Activated CD8-positive, alpha-beta memory T cell treated with anti-CD3 and anti-CD28 coated beads, Interleukin-2, amount 50 U/mL, for 48 hours (primary cell): ENCODE measurements around the gene SDR42E2.
"Not testable (repeated sequence)": the region's sequence is repeated elsewhere in the genome, so short reads cannot be mapped to it uniquely, and the experiment has no call there.

Experiments used
- DNase-seq: peaks from one replicate; pipeline ENCODE4 v3.0.0-alpha.2; 2020

The SDR42E2 gene

GRCh38 chr16:22161999-22162655 is at the start of gene SDR42E2:
Gene SDR42E2, plus strand, starts transcription at chr16:22162506. Its CDS starts 3,077 bp downstream, at chr16:22165583.
- DNase-seq, result peak; percentile 57

GRCh38 chr16:22116095-22116700 is 46.1 kb upstream of the SDR42E2 start:
- DNase-seq, result no peak

- DNase-seq, result no peak
Observed at GRCh38 chr16:22117609-22118008, 44.7 kb upstream of the SDR42E2 start.

GRCh38 chr16:22120440-22120839 is 41.9 kb upstream of the SDR42E2 start:
- DNase-seq, result no peak

GRCh38 chr16:22122239-22122638 is 40.1 kb upstream of the SDR42E2 start:
- no peak for DNase-seq

GRCh38 chr16:22123146-22123545 is 39.2 kb upstream of the SDR42E2 start:
- no peak for DNase-seq

GRCh38 chr16:22123759-22124490 is 38.4 kb upstream of the SDR42E2 start:
- DNase-seq, result no peak

GRCh38 chr16:22124583-22125284 is 37.6 kb upstream of the SDR42E2 start:
- DNase-seq, result no peak

- no peak for DNase-seq
Observed at GRCh38 chr16:22126037-22126558, 36.2 kb upstream of the SDR42E2 start.

- not testable (repeated sequence) for DNase-seq
Observed at GRCh38 chr16:22128537-22128936, 33.8 kb upstream of the SDR42E2 start.

- DNase-seq, result no peak
Observed at GRCh38 chr16:22130528-22130927, 31.8 kb upstream of the SDR42E2 start.

- no peak for DNase-seq
Observed at GRCh38 chr16:22132801-22133200, 29.5 kb upstream of the SDR42E2 start.

- DNase-seq, result no peak
Observed at GRCh38 chr16:22138482-22138881, 23.8 kb upstream of the SDR42E2 start.

GRCh38 chr16:22139008-22139407 is 23.3 kb upstream of the SDR42E2 start:
- DNase-seq, result no peak

- DNase-seq, result no peak
Observed at GRCh38 chr16:22139732-22140131, 22.6 kb upstream of the SDR42E2 start.

GRCh38 chr16:22141767-22142166 is 20.5 kb upstream of the SDR42E2 start:
- DNase-seq, result no peak

- no peak for DNase-seq
Observed at GRCh38 chr16:22144520-22144919, 17.8 kb upstream of the SDR42E2 start.

GRCh38 chr16:22147853-22148252 is 14.5 kb upstream of the SDR42E2 start:
- no peak for DNase-seq

GRCh38 chr16:22151246-22151998 is 10.9 kb upstream of the SDR42E2 start:
- no peak for DNase-seq

- DNase-seq, result no peak
Observed at GRCh38 chr16:22152316-22152715, 10.0 kb upstream of the SDR42E2 start.

- not testable (repeated sequence) for DNase-seq
Observed at GRCh38 chr16:22153078-22153477, 9.2 kb upstream of the SDR42E2 start.

- no peak for DNase-seq
Observed at GRCh38 chr16:22161401-22161800, 905 bp upstream of the SDR42E2 start.

- no peak for DNase-seq
Observed at GRCh38 chr16:22162656-22163009, 327 bp downstream of the SDR42E2 start.
